HG02798 (cell line): Measurements from ENCODE around the gene UBASH3B.
"Not testable (repeated sequence)": the region's sequence is repeated elsewhere in the genome, so short reads cannot be mapped to it uniquely, and the experiment has no call there.

ENCODE experiments used
- ATAC-seq: cut with Tn5 transposase; IDR thresholded peaks from one replicate; pipeline ENCODE4 v1.9.1; 2021; ENCODE audit warnings: mild to moderate bottlenecking; ENCODE audit not compliant: unreplicated experiment, poor library complexity

UBASH3B gene

DNA sequence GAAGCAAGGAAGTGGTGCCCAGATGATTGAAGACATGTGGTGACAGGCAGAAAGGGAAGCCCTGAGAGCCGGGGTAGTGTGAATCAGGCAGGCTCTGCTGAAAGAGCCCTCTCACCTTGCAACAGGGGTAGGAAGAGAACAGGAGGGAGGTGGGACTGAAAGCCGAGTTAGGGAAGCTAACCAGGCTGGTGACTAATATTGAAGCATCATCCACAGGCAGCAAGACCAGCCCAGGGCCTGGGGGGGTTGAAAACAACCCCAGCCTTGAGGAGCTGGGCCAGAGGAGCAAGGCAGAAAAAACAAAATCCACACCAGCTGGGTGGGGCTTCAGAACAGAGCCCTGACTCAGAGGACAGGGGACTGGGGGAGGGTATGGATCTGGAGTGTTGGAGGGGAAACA is 147.8 kb downstream of the UBASH3B start:
- no peak for ATAC-seq

DNA sequence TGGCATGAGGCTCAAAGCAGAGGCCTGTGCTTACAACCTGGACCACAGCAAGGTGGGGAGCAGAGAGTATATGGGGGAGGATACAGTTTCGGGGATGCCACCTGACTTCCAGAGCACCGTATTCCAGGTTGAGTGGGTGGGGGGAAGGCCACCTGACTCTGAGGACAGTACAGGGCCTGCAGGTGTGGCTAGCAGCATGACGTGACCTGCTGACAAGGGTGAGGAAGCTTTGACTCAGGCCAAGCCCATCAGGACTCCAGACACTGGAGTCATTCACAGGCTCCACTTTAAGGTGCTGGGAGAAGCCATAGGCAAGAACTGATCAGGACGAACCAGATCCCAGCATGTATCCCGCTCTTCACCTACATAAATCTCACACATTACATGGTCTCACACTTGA is 148.2 kb downstream of the UBASH3B start:
- ATAC-seq: no peak

DNA sequence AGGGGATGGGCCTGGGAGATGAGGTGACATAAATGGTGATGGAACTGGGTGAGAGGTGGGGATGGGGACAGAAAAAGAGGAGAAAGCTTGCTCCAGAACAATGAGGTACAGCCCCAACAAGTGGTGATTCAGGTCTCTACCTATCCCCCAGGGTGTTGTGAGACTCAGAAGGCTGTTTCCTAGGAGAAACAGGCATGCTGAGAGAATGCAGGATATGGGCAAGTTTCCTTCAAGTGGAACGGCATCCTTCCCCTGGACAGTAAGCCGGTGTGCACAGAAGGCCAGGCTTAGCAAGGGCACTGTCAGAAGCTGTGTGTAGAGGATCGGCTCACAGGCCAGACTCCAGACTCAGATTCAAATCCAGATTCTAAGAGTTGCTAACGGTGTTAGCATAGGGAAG is 148.6 kb downstream of the UBASH3B start:
- no peak for ATAC-seq

DNA sequence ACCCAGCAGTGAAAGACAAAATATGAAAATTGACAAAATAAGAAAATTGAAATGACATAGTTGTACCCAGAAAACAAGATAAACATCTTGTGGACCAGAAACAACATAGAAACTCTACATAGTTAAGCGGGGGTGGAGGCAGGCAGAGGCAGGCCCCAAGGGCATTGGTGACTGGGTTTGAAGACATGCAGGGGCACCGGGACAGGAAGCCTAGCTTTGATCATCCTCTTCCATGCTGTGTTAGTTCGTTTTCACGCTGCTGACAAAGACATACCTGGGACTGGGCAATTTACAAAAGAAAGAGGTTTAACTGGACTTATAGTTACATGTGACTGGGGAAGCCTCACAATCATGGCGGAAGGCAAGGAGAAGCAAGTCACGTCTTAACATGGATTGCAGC is 149.3 kb downstream of the UBASH3B start:
- ATAC-seq: no peak

DNA sequence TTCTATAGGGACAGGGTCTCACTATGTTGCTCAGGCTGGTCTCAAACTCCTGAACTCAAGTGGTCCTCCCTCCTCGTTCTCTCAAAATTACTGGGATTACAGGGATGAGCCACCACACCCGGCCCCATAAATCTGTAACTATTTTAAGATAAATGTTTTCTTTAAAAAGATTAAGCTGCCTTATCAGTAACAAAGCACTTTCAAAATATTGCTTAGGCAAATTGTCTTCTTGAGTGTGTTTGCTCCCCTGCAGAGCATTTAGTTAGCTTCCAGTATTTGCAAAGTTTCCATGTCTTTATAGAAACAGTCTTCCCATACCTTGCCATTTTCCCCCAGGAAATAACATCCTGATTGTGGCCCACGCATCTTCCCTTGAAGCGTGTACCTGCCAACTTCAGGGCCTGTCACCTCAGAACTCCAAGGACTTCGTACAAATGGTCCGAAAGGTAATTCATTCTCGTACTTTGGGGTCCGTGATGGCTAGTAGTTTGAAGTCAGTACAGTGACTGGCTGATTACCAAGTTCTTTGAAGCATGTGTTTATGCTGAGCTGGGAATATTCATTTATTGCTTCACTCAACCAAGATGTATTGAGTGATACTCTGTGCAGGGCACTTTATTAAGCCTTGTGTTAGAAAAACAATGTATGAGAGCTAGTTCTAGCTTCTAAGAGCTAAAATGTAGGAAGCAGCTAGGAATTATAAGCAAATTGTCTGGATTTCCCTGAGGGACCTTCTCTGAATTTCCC is 152.4 kb downstream of the UBASH3B start:
- ATAC-seq: no peak

DNA sequence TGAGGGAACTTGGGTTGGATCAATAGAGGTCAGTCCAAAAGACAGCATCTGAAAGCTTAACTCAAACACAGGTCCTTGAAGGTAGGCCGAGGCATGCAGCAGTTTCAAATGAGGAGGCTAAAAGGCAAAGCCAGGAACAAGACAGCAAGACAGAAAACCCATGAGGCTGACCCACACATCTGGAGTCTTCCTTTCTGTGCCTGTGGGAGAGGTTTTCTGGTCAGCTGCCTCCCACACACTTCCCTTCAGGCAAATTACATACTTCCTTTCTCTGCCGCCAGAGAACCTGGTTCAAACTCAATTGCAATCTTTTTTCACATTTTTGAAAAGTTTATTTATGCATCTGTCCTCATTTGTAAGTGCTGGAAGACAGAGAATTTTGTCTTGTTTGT is 153.0 kb downstream of the UBASH3B start:
- ATAC-seq: peak; percentile 79

DNA sequence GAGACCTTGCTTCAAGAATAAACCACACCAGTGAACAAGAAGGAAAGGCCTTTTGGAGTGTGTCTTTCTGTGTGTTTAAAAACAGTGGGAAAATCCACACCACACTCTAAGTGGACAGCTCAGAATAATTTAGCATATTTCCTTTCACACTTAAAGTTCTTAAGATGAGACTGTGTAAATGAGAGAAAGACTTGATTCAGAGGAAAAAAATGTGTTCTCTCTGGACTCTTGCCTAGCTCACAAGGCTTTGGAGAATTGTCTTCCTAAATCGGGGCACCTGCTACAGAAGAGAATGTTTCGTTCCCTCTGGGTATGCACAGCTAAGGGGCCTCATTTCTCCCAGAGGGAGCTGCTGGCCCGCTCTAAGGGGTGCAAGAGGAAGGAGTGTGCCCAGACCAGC is 154.3 kb downstream of the UBASH3B start:
- no peak for ATAC-seq

DNA sequence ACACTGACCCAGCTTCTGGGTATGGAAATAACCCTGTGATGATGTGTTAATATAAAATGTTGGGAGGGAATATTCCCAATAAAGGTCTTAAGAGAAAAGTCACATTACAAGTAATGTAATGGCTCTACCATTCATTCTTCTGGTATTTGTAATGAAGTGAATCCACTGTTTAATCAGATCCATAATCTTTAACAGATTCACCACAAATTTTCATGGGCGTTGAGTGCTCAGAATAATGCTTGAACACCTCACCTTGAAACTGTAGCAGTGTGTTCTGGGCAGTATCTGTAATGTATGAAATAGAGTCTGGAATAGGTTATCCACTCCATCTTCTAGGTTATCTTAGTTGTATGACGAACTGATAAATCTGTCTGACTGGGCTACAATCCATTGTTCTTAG is 156.2 kb downstream of the UBASH3B start:
- no peak for ATAC-seq

DNA sequence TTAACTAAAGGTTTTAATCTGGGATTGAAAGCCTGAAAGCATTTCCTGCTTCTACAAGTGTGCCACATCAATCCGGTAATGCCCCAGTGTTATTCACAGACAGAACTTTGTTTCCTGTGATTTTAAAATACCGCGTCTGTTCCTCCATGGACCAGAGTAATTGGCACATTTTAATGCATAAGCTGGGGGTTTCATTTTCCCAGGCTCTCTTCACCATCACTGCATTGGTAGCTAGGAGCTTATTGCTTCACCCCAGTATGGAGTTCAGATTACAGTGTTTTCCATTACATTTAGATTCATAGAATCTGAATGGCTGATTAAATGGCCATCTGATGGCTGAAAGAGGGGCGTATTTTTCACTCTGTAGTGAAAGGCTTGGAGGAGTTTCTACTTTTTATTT is 157.1 kb downstream of the UBASH3B start:
- ATAC-seq: no peak

DNA sequence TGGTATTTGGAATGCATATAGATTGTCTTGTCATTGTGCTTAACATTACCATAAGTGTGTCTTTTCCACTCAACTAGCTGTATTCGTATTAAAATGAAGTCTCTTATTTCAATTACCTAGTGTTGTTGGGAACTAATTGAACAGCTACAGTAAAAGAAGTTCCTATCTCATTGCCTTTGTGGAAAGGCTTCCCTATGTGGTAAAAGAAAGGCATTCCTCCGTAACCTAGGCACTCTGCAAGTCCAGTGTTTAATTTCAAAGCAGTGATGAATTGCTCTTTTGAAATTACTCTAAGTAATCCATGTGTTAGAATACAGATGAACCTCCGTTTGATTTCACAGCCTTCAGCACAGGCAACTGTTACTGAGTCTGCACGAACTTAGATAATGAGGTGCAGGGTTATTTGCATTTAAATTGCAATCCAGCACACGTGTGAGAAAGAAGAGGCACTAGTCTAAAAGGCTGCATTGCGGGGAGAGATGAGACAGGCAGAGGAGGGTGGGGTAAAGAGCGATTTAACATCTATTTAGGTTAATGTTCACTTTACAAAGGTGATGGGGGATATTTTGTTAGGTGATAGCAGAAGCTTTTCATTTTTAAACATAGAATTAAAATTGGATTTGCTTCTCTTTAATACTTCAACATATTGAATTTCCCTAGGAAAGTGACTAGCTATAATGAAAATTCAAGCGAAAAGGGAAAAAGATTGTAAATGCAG is 157.8 kb downstream of the UBASH3B start:
- ATAC-seq: no peak

DNA sequence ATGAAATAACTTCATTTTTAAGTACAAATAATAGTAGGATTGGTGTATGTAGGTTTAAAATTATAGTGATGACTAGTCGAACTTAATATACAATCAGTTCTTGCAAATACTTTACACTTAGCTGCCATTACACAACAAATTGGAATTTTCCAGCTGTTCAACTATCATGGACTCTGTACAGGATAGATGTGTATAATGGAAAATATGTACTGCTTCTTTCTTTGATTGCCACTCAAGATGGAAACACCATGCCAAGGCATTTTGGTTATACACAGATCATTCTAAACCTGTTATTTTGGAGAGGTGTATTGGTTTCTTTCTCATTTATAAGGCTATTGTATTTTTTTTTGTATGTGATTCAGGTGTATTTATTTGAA is 158.4 kb downstream of the UBASH3B start:
- ATAC-seq: no peak

DNA sequence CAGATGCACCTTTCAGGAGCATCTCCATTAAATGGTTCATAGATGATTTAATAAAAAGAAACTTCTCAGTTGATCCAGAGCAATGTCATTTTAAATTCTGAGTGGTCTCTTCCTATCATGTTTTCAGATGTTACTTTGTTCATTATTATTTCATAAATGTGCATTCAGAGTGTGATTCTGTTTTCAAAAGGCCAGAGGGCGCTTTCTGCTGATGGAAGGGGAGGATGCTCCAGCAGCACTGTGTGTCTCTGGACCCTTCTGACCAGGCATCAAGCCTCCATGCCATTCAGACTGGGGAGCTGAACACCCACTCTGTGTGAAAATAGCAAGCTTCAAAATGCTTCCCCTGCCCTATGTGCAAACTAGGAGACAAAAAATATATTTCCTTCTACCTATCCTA is 158.9 kb downstream of the UBASH3B start:
- ATAC-seq: no peak

DNA sequence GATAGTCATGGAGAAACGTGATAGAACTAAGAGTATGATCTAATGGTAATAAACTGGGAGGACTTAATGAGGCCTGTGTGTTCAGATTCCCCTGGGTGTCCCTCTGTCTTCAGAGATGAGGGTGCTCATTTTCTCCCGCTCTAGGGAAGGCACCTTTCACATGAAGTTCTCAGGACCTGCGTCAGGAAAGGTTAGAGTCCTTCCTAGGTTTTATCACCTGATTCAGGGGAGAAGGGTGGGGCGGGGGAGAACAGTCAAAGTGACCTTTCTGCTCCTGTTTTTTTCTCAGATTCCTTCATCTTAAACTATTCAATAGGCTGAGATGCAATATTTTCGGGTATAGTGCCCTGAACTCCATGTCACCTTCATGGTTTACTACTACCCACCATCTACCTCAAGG is 160.4 kb downstream of the UBASH3B start:
- ATAC-seq: no peak

DNA sequence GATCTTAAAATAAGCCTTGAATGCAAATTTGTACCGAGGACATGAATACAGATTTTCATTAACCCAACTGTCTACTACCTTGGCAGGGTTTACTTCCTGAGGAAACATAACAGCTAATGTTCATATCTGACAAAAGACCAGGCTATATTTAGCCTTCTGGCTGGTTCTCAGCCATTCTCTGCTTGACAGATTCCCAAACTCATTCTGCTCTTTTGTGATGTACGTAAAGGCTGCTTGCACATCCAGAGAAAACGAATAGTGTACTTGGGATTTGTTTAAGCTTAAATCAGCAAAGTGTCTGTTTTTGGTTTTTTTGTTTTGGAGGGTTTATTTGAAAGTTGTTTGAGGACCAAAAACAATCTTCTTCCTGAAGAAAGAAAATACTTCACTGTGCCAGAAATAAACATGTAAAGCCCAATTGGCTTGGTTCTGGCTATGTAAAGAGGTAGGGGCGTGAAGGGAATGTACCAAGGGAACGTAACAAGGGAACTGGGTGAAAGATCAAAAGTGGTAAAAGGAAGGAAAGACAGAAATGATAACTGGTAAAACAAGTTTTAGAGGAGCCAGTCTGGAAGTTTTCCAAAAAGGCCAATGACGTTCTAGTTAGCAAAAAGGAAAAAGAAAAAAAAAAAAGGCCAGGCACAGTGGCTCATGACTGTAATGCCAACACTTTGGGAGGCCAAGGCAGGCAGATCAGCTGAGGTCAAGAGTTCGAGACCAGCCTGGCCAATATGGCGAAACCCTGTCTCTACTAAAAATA is 161.4 kb downstream of the UBASH3B start:
- no peak for ATAC-seq

DNA sequence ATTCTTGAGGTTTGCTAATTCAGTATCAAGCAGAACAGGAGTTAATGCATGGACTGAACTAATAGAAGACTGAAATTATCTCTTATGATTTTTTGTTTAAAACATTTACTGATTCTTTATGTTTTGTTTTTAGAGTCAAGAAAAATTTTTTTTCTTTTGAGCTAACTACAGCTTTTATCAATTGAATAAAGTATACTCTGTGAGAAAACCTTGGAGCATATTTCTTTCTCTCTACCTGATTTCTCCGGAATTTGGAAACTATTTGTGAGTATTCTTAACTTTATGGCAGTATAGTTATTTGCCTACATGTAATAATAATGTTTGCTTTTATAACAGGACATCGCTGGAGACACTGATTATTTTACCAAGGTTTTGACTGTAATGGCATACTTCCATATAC is 164.6 kb downstream of the UBASH3B start:
- no peak for ATAC-seq

DNA sequence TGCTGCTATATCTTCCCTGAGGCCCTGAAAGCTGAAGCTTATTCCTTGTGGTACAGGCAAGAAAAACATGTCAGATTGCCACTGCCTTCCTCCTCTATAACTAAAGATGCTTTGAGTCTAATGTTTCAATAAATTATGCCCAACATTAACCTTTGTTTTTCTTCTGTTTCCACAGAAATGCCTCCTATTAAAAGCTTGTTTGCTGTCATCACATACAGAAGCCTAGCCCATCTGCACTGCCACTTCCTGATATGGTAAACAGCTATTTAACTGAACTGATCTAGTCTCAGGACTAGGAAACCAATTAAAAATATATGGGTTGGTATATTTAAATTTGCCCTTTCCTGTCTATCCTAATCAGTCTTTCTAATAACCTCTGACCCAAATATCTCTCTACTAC is 165.6 kb downstream of the UBASH3B start:
- no peak for ATAC-seq

DNA sequence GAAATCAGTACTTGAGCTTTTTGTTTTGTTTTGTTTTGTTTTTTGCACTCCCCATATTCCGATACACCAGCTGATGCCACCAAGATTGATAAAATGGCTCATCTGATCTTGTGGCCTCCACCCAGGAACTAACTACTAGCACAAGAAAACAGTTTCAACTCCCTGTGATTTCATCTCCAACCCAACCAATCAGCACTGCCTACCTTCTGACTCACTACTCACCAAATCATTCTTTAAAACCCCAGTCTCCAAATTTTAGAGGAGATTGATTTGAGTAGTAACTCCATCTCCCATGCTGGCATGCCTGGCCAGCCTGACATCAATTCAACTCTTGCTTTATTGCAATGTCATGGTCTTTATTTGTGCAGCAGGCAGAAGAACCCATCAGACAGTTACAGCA is 166.7 kb downstream of the UBASH3B start:
- no peak for ATAC-seq

DNA sequence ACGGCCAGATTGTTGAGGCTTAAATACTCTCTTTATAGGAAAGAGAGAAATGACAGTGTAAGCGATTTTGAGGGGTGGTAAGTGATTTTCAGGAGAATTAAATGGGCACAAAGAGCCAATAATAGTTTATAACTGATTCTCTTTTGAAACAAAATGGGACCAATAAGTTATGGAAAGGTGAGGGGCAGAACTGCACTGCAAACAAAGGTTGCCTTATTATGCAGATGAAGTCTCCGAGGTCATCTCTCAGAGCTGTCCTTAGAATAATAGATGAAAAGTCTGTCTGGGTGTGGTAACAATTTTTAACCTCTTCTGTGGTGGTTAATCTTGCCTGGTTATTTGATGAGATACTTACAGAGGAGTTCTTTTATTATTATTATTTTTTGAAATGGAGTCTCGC is 168.0 kb downstream of the UBASH3B start:
- ATAC-seq: no peak

DNA sequence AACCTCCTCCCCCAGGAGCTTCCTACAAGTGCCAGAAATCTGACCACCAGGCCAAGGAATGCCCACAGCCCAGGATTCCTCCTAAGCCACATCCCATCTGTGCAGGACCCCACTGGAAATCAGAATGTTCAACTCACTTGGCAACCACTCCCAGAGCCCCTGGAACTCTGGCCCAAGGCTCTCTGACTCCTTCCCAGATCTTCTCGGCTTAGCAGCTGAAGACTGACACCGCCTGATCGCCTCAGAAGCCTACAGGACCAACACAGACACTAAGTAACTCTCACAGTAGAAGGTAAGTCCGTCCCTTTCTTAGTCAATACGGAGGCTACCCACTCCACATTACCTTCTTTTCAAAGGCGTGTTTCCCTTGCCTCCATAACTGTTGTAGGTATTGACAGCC is 173.8 kb downstream of the UBASH3B start:
- ATAC-seq: not testable (repeated sequence)

DNA sequence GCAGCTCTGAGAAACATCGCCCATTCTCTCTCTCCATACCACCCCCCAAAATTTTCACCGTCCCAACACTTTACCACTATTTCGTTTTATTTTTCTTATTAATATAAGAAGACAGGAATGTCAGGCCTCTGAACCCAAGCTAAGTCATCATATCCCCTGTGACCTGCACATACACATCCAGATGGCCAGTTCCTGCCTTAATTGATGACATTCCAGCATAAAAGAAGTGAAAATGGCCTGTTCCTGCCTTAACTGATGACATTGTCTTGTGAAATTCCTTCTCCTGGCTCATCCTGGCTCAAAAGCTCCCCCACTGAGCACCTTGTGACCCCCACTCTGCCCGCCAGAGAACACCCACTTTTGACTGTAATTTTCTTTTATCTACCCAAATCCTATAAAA is 176.8 kb downstream of the UBASH3B start:
- ATAC-seq: not testable (repeated sequence)

DNA sequence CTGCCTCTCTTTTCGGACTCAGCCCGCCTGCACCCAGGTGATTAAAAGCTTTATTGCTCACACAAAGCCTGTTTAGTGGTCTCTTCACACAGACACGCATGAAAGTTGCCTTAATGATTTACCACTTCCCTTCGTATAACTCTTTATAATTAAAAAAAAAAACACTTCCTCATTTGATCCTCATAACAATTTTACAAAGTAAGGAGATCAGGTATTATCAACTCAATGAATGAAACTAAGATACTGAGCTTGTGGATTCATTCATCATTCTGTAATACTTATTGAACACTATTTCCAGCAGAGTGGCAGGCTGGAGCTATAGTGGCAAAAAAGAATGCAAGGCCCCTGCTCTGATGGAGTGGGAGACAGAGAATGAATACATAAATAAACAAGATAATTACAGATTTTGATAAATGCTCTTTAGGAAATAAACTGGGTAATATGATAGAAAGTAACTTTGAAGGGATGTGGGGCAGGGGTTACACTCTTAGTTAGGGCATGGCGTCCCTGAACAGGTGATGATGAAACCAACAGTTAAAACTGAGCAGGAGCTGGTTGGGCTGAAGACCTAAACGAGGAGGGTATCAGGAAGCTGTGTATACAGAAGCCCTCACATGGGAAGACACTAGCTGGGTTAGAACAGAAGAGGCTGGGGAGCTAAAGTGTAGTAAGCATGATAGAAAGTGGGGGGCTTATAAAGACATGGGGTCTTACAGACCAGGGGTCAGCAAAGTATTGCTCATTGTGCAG is 177.4 kb downstream of the UBASH3B start:
- ATAC-seq: no peak
